Left ventricle myocardium superior (tissue), 1 donor: Measurements from ENCODE around the gene ITGA5. TPM values are rescaled to one million over a fixed set of nuclear protein-coding genes. Genes with fewer than 3 reads are reported as not detected.

Experiments
- ATAC-seq: fragments of 200-7000 bp; cut with Tn5 transposase; one replicate; pipeline ENCODE4 v1.9.1; 2020; ENCODE audit warnings: mild to moderate bottlenecking, moderate library complexity
- DNase-seq: peaks from one replicate; pipeline ENCODE4 v3.0.0-alpha.2; 2020
- intact Hi-C: fragments of 100-400 bp; cut with micrococcal nuclease; formaldehyde crosslinking; loops from one replicate; pipeline ENCODE4 v1.11.0; 2022
- total RNA-seq: library from RNA; stranded (reverse); fragmentation: NEBNext Ultra II Directional; extraction: Animal tissue kit (Norgen Biotek cat#: 25700); gene quantifications from one replicate; pipeline ENCODE4 v1.2.1, GENCODE V29; 2021
- donor health status: DM: no; HTN: yes; CAD: no; lungs with severe emphysema.

The ITGA5 gene
- total RNA-seq, 1 donor from 2014 or later = 44.1 TPM

GRCh38 chr12:54377797-54378515, 41.1 kb downstream of the ITGA5 start:
- DNase-seq = no peak

GRCh38 chr12:54377007-54377406, 42.1 kb downstream of the ITGA5 start:
- intact Hi-C loops = no loop called here
- DNase-seq (no peak), ATAC-seq (no peak)

More at GRCh38 chr12:54377797-54378515, 41.1 kb downstream of the ITGA5 start:
- ATAC-seq = no peak
- intact Hi-C loops = no loop called here

- DNase-seq = peak; percentile 54
- intact Hi-C loops = no loop called here
- ATAC-seq = peak; percentile 14
Measured at GRCh38 chr12:54376596-54376995, 42.5 kb downstream of the ITGA5 start.

GRCh38 chr12:54375259-54375579, 43.8 kb downstream of the ITGA5 start:
- intact Hi-C loops = no loop called here
- ATAC-seq = peak; percentile 2
- no peak for DNase-seq

- intact Hi-C loops = no loop called here
- ATAC-seq (peak; percentile 0), DNase-seq (peak; percentile 74)
Measured at GRCh38 chr12:54374562-54375258, 44.4 kb downstream of the ITGA5 start.

GRCh38 chr12:54373649-54374561, 45.2 kb downstream of the ITGA5 start:
- DNase-seq (no peak), ATAC-seq (no peak)
- intact Hi-C loops = no loop called here

- DNase-seq (peak; percentile 48), ATAC-seq (no peak)
- intact Hi-C loops = no loop called here
Measured at GRCh38 chr12:54372113-54372806, 46.8 kb downstream of the ITGA5 start.

GRCh38 chr12:54371328-54372112, 47.5 kb downstream of the ITGA5 start:
- DNase-seq = peak; percentile 84
- intact Hi-C loops = no loop called here

GRCh38 chr12:54370171-54370730, 48.8 kb downstream of the ITGA5 start:
- ATAC-seq (peak; percentile 68), DNase-seq (peak; percentile 87)
- intact Hi-C loops = no loop called here

More at GRCh38 chr12:54371328-54372112, 47.5 kb downstream of the ITGA5 start:
- ATAC-seq = peak; percentile 38

- intact Hi-C loops = no loop called here
- DNase-seq (no peak), ATAC-seq (peak; percentile 3)
Measured at GRCh38 chr12:54369597-54370131, 49.4 kb downstream of the ITGA5 start.

GRCh38 chr12:54368709-54369596, 50.1 kb downstream of the ITGA5 start:
- intact Hi-C loops = no loop called here
- peak; percentile 92 for DNase-seq
- peak; percentile 64 for ATAC-seq

- ATAC-seq = no peak
- intact Hi-C loops = no loop called here
Measured at GRCh38 chr12:54368025-54368708, 50.9 kb downstream of the ITGA5 start.

GRCh38 chr12:54364413-54364812, 54.7 kb downstream of the ITGA5 start, which contains the start of gene GPR84:
GPR84 (minus strand) TSS chr12:54364486; CDS start chr12:54363851, 635 bp downstream.
- ATAC-seq (no peak), DNase-seq (no peak)
- intact Hi-C loops = loop anchor here (5.0 kb wide), 1 partner anchor 147 kb away; no protein-coding TSS in a partner anchor

More at GRCh38 chr12:54368025-54368708, 50.9 kb downstream of the ITGA5 start:
- DNase-seq = no peak

- intact Hi-C loops = loop anchor here (5.0 kb wide), 1 partner anchor 146 kb away; no protein-coding TSS in a partner anchor
- ATAC-seq (no peak), DNase-seq (no peak)
Measured at GRCh38 chr12:54363618-54364017, 55.4 kb downstream of the ITGA5 start.

- no peak for DNase-seq
- no peak for ATAC-seq
Measured at GRCh38 chr12:54363047-54363446, 56.0 kb downstream of the ITGA5 start.

More at GRCh38 chr12:54363047-54363446, 56.0 kb downstream of the ITGA5 start:
- intact Hi-C loops = loop anchor here (5.0 kb wide), 1 partner anchor 146 kb away; no protein-coding TSS in a partner anchor
